Measurements from ENCODE around the gene NAGLU.
"Not testable (repeated sequence)": the region's sequence is repeated elsewhere in the genome, so short reads cannot be mapped to it uniquely, and the experiment has no call there.

NAGLU gene

DNA sequence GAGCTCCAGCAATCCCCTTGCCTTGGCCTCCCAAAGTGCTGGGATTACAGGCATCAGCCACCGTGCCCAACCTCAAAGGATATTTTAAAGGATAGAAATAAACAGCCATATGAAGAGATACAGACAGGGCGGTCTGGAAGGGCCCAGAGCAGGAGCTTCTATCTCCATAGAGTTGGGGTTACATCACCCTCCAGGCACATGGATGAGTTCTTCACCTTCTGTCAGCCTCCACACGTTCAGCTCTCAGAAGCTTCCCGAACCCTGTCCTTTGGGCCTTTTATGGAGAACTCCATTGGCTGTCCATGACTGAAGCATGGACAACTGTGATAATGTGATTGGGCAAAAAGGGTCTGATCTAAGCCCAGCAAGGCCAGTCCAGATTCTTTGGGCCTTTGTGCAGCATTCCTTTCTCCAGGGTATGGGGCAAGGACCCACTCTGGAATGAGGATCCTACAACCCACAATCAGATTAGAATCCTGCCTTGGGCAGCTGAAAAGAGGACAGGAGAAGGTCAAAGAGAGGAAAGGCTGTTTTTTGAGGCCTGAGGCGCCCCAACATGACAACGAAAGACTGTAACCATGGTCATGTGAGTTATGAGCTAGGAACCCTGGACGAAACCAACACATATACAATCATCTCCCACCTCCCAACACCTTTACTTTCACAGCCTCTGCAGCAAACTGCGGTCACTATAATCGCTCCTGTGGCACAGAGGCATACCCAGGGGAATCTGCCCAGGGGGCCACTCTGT, 9.9 kb downstream of the NAGLU start:
- not testable (repeated sequence) for DNase-seq (ENCODE audit: low spot score)

GRCh38 chr17:42547001-42547461, 11.0 kb downstream of the NAGLU start:
- DNase-seq (ENCODE audit: low spot score) = no peak

DNA sequence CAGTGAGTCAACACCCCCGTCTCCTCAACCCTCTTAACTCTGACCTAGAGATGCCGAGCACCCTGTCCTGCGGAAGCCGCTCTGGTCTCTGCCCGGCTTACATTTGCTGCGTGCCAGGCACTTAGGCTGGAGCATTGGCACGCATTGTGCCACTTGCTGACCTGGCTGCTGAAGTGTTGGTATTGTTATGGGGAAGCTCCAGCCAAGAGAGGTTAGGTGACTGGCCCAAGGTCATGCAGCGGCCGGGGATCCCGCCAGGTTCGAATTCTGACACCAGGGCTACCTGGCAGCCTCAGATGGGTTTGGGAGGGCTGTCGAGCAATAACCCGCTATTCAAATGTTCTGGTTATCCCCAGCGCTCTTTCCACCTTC, 11.6 kb downstream of the NAGLU start:
- no peak for DNase-seq (ENCODE audit: low spot score)

- peak; percentile 84 for DNase-seq (ENCODE audit: low spot score)
These were observed 12.2 kb downstream of the NAGLU start for GRCh38 chr17:42548070-42548837.

DNA sequence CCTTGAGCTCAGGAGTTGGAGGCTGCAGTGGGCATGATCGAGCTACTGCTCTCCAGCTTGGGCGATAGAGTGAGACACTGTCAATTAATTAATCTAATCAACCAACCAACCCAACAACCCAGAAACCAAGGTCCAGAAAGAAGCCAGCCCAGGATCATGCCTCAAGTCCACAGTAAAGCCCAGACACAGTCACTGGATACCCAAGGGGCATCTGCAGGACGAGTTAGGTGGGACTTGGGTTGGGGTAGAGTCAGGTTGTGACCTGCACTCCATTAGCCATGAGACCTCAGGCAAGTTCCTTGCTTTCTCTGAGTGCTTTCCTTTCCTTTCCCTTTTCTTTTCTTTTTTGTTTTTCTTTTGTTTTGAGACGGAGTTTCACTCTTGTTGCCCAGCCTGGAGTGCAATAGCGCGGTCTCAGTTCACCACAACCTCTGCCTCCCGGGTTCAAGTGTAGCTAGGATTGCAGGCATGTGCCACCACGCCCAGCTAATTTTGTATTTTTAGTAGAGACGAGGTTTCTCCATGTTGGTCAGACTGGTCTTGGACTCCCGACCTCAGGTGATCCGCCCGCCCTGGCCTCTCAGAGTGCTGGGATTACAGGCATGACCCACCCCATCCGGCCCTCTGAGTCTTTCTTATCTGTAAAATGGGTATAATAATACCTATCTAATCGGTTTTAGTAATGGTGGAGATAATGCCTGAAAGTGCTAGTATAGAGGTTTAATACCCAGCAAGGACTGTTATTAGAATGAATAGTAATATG, 13.1 kb downstream of the NAGLU start:
- DNase-seq (ENCODE audit: low spot score) = no peak

DNA sequence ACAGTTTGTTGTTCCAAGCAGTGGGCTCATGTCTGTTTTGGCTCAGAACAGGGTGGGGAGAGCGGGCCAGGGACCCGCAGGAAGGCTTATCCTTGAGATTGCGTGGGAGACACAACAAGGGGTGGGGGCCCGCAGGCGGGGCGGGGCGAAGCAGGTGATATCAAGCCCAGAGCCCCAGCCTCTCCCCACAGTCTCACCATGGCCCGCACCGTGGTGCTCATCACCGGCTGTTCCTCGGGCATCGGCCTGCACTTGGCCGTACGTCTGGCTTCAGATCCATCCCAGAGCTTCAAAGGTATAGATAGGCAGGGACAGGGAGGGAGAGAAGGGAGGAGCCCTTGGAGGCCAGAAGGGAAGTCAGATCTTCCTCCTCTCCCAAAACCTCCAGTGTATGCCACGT, 16.7 kb downstream of the NAGLU start, which contains the start of gene HSD17B1:
Gene HSD17B1 (plus strand): TSS at position 188 of the 400 bp plus-strand sequence. CDS start 11 bp downstream, at position 199.
- not testable (repeated sequence) for DNase-seq (ENCODE audit: low spot score)

- DNase-seq (ENCODE audit: low spot score) = no peak
These were observed 17.2 kb downstream of the NAGLU start for GRCh38 chr17:42553161-42553818.

DNA sequence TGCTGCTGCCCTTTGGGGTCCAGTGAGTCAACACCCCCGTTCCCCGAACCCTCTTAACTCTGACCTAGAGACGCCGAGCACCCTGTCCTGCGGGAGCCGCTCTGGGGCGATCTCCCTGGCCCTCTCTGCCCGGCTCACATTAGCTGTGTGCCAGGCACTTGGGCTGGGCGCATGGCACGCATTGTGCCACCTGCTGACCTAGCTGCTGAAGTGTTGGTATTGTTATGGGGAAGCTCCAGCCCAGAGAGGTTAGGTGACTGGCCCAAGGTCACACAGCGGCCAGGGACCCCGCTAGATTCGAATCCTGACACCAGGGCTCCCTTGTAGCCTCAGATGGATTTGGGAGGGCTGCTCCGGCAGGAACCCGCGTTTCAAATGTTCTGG, 17.8 kb downstream of the NAGLU start:
- no peak for DNase-seq (ENCODE audit: low spot score)

DNA sequence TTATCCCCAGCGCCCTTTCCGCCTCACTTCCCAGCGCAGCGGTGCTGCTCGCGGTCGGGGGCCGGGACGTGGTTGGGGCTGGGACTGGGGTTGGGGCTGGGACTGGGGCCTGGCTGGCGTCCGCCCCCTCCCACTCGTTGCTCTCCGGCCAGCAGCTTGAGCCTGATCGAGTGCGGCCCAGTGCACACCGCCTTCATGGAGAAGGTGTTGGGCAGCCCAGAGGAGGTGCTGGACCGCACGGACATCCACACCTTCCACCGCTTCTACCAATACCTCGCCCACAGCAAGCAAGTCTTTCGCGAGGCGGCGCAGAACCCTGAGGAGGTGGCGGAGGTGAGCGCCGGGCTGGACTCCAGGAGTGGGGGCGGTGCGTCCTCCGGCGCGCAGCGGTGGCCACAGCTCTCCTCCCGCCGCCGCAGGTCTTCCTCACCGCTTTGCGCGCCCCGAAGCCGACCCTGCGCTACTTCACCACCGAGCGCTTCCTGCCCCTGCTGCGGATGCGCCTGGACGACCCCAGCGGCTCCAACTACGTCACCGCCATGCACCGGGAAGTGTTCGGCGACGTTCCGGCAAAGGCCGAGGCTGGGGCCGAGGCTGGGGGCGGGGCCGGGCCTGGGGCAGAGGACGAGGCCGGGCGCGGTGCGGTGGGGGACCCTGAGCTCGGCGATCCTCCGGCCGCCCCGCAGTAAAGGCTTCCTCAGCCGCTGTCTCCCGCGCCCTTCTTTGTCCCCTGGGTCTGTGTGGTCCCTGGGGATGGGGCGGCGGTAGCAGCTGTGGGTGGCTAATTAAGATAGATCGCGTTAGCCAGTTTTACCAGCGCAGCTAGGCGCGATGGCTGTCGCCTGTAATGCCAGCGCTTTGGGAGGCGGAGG, 18.4 kb downstream of the NAGLU start:
- DNase-seq (ENCODE audit: low spot score) = peak; percentile 83

GRCh38 chr17:42555122-42555622, 19.1 kb downstream of the NAGLU start:
- no peak for DNase-seq (ENCODE audit: low spot score)

- DNase-seq (ENCODE audit: low spot score) = not testable (repeated sequence)
These were observed 20.0 kb downstream of the NAGLU start for GRCh38 chr17:42555961-42556617.

DNA sequence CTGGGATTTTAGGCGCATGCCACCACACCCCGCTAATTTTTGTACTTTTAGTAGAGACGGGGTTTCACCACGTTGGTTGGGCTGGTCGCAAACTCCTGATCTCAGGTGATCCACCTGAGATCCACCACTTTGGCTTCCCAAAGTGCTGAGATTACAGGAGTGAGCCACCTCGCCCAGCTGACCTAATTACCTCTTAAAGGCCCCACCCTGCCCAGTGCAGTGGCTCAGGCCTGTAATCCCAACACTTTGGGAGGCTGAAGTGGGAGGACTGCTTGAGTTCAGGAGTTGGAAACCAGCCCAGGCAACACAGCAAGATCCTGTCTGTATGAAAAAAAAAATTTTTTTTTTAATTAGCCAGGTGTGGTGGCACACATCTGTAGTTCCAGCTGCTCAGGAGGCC, 23.0 kb downstream of the NAGLU start:
- no peak for DNase-seq (ENCODE audit: low spot score)

GRCh38 chr17:42560246-42560645, 24.2 kb downstream of the NAGLU start:
- DNase-seq (ENCODE audit: low spot score) = no peak

DNA sequence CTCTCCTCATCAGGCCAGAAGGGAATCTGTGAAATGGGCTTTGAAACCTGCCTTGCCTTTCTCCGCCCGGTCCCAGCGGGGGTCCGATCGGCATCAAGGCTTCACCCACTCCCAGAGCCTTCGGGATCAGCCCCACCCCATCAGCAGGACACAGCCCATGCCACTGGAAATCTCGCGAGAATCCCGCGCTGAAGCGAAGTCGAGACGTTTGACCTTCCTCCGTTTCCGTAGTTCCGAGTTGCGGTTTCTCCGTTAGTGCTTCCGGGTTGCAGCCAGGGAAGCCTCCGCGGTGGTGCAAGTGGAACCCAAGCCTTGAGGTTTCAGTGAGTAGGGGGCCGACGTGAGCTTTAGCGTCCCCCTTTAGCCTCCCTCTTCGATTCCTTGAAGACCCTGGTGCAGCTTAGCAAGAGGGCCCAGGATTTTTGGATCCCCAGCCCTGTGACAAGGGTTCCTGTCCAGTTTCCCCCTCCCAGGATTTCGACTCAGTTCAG, 25.9 kb downstream of the NAGLU start, which contains the start of gene COASY:
Gene COASY (plus strand): TSS at position 252 of the 491 bp plus-strand sequence. CDS start 475 bp downstream, outside the sequence.
- DNase-seq (ENCODE audit: low spot score) = peak; percentile 99

DNA sequence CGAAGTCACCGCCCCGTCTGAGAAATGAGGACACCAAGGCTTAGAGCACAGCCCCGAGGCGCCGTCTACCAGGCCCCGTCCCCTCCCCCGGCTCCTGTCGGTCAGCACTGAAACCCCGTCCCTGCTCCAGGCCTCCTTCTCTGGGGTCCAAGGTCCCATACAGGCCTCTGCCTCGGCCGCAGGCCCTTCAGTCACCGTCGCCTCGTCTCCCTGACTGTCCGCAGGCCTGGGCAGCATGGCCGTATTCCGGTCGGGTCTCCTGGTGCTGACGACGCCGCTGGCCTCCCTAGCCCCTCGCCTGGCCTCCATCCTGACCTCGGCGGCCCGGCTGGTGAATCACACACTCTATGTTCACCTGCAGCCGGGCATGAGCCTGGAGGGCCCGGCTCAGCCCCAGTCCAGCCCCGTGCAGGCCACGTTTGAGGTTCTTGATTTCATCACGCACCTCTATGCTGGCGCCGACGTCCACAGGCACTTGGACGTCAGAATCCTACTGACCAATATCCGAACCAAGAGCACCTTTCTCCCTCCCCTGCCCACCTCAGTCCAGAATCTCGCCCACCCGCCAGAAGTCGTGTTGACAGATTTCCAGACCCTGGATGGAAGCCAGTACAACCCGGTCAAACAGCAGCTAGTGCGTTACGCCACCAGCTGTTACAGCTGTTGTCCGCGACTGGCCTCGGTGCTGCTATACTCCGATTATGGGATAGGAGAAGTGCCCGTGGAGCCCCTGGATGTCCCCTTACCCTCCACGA, 26.5 kb downstream of the NAGLU start:
- peak; percentile 57 for DNase-seq (ENCODE audit: low spot score)

GRCh38 chr17:42563143-42563509, 27.1 kb downstream of the NAGLU start:
- no peak for DNase-seq (ENCODE audit: low spot score)

DNA sequence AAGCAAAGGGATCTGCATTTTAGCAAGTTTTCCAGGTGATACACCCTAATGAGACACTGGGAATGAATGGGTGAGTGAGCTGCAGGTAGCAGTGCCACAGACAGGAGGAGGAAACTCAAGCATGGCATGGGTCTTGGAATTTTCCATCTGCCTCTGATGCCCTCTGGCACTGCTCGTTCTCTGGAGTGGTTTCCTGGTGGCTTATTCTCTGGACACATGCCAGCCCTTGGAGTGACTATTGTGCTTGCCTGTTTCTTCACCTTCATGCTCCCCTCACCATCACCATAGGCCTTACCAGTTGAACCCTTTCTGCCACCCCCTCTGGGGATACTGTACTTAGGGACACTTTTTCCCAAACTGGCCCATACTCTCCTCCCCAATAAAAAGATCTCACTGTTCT, 27.5 kb downstream of the NAGLU start:
- no peak for DNase-seq (ENCODE audit: low spot score)

GRCh38 chr17:42563950-42564349, 27.9 kb downstream of the NAGLU start:
- no peak for DNase-seq (ENCODE audit: low spot score)

DNA sequence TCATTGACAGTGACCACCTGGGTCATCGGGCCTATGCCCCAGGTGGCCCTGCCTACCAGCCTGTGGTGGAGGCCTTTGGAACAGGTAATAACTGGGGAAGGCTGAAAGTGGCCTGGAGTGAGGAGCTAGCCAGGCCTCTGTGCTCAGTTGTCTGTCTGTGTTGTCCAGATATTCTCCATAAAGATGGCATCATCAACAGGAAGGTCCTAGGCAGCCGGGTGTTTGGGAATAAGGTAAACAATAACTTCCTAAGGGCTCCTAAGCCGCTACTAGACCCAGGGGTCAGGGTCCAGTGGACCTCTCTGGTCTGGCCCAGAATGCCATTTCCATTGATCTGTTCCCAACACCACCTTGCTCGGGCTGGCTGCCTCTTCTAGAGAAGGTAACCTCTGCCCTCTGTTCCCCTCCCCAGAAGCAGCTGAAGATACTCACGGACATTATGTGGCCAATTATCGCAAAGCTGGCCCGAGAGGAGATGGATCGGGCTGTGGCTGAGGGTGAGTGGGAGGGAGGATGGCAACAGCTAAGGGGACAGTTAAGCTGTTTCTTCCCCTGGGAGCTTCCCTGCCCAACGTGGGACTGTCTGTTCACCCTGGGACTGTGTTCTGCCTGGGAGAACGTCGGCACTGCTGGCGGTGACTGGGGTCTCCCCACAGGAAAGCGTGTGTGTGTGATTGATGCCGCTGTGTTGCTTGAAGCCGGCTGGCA, 28.9 kb downstream of the NAGLU start:
- no peak for DNase-seq (ENCODE audit: low spot score)
